Nephron progenitor cell (in vitro differentiated cells): ENCODE results near the gene OR13D1.

Source experiments
- DNase-seq: peaks from one replicate; pipeline ENCODE4 v3.0.0; 2021
- H3K27ac Mint-ChIP-seq: 2 replicates; pipeline ENCODE4 v1.8.0; 2021; ENCODE audit warnings: mild to moderate bottlenecking, moderate library complexity, mixed read lengths
- H3K27me3 Mint-ChIP-seq: 2 replicates; pipeline ENCODE4 v1.8.0; 2021; ENCODE audit warnings: mild to moderate bottlenecking, low read depth, mixed read lengths; ENCODE audit not compliant: poor library complexity
- H3K36me3 Mint-ChIP-seq: 2 replicates; pipeline ENCODE4 v1.8.0; 2021; ENCODE audit warnings: low read depth, mixed read lengths
- H3K4me1 Mint-ChIP-seq: 2 replicates; pipeline ENCODE4 v1.8.0; 2021; ENCODE audit warnings: mixed read lengths
- H3K4me3 Mint-ChIP-seq: 2 replicates; pipeline ENCODE4 v1.8.0; 2021; ENCODE audit warnings: mild to moderate bottlenecking, moderate library complexity, mixed read lengths
- H3K9me3 Mint-ChIP-seq: 2 replicates; pipeline ENCODE4 v1.8.0; 2021; ENCODE audit warnings: mild to moderate bottlenecking, moderate library complexity, mixed read lengths
- TF ChIP-seq, protein P1 (sequence below): fragments of 200-600 bp; sonication (generic); IDR thresholded peaks from 2 replicates; pipeline ENCODE4 v1.5.0; 2021; ENCODE audit warnings: antibody characterized with exemption

The OR13D1 gene

GRCh38 chr9:104711604-104712003 lies 17.3 kb downstream of the OR13D1 start:
- no peaks in the 10 kb centered on the region for H3K36me3 Mint-ChIP-seq

GRCh38 chr9:104725014-104725413 lies 30.7 kb downstream of the OR13D1 start:
- DNase-seq: no peak
- Mint-ChIP-seq H3K27ac (no peak overlapping the region), H3K36me3 (no peaks in the 10 kb centered on the region), H3K4me3 (no peak overlapping the region), H3K27me3 (peaks cover 7% of the 10 kb centered on the region), H3K9me3 (peaks cover 5% of the 10 kb centered on the region), H3K4me1 (no peaks in the 10 kb centered on the region)
- TF ChIP-seq, protein P1, sequence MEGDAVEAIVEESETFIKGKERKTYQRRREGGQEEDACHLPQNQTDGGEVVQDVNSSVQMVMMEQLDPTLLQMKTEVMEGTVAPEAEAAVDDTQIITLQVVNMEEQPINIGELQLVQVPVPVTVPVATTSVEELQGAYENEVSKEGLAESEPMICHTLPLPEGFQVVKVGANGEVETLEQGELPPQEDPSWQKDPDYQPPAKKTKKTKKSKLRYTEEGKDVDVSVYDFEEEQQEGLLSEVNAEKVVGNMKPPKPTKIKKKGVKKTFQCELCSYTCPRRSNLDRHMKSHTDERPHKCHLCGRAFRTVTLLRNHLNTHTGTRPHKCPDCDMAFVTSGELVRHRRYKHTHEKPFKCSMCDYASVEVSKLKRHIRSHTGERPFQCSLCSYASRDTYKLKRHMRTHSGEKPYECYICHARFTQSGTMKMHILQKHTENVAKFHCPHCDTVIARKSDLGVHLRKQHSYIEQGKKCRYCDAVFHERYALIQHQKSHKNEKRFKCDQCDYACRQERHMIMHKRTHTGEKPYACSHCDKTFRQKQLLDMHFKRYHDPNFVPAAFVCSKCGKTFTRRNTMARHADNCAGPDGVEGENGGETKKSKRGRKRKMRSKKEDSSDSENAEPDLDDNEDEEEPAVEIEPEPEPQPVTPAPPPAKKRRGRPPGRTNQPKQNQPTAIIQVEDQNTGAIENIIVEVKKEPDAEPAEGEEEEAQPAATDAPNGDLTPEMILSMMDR: no peak

More at GRCh38 chr9:104711604-104712003, 17.3 kb downstream of the OR13D1 start:
- Mint-ChIP-seq H3K4me1 (no peaks in the 10 kb centered on the region), H3K9me3 (peaks cover 13% of the 10 kb centered on the region), H3K4me3 (no peak overlapping the region), H3K27me3 (peaks cover 5% of the 10 kb centered on the region), H3K27ac (no peak overlapping the region)
- no peak for DNase-seq
- TF ChIP-seq, protein P1: no peak

DNA sequence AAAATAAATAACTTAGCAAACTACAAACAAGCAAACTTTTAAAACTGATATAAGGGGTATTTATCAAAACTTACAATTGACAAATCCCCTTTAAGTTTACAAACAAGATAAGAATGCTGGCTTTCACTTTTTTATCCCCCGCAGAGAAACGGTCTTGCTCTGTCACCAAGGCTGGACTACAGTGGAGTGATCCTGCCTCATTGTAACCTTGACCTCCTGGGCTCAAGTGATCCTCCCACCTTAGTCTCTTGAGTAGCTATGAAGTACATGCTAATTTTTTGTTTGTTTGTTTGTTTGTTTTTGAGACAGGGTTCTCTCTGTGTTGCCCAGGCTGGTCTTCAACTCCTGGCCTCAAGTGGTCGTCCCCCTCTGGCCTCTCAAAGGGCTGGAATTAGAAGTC lies 44.1 kb downstream of the OR13D1 start:
- Mint-ChIP-seq H3K4me3 (no peak overlapping the region), H3K27ac (no peak overlapping the region), H3K9me3 (no peaks in the 10 kb centered on the region), H3K4me1 (no peaks in the 10 kb centered on the region), H3K27me3 (peaks cover 3% of the 10 kb centered on the region), H3K36me3 (no peaks in the 10 kb centered on the region)
- TF ChIP-seq, protein P1: no peak
- DNase-seq: no peak

GRCh38 chr9:104740621-104741020 lies 46.3 kb downstream of the OR13D1 start:
- no peaks in the 10 kb centered on the region for H3K4me1 Mint-ChIP-seq
- peaks cover 3% of the 10 kb centered on the region for H3K27me3 Mint-ChIP-seq
- no peak for DNase-seq
- TF ChIP-seq, protein P1: no peak
- H3K36me3 Mint-ChIP-seq: no peaks in the 10 kb centered on the region
- H3K9me3 Mint-ChIP-seq: no peaks in the 10 kb centered on the region
- H3K27ac Mint-ChIP-seq: no peak overlapping the region
- no peak overlapping the region for H3K4me3 Mint-ChIP-seq

DNA sequence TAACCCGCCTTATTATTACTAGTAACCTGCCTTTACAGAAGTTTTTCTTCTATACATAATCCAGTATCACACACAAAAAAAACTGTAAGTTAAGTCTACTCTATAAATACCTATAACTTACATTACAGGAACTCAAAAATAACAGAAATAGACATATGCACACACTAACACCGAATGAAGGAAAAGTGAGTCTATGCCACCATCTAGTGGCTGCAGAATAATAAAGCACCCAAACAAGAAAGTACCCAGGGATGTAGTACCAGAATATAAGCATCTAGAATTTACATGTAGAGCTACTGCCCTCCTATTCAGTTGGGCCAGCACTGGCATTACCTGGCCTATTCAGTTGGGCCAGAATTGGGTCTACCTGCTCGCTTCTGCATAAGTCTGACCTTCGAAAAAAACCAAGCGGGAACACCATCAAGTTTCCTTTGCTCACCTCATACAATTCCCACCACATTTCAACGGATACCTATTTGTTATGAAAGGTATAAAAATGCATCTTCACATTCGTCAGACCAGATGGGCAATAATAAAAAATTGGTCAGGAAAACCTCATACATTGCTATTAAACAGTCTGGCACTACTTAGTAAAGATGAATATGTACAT lies 49.2 kb downstream of the OR13D1 start:
- H3K36me3 Mint-ChIP-seq: no peaks in the 10 kb centered on the region
- no peak overlapping the region for H3K4me3 Mint-ChIP-seq
- H3K4me1 Mint-ChIP-seq: peaks cover 23% of the 10 kb centered on the region
- H3K9me3 Mint-ChIP-seq: no peaks in the 10 kb centered on the region
- no peak overlapping the region for H3K27ac Mint-ChIP-seq
- DNase-seq: peak; percentile 9
- TF ChIP-seq, protein P1: peak; percentile 73
- H3K27me3 Mint-ChIP-seq: peaks cover 11% of the 10 kb centered on the region
